Fibroblast of skin of left biceps (primary cell): ENCODE measurements around the gene CLK1.
"Not testable (repeated sequence)": the region's sequence is repeated elsewhere in the genome, so short reads cannot be mapped to it uniquely, and the experiment has no call there.

ENCODE experiments used
- DNase-seq, 2 experiments: peaks; one replicate each; pipeline ENCODE4 v3.0.0-alpha.2; 2013; ENCODE audit warnings: low read depth in 2 of 2

The CLK1 gene

GRCh38 chr2:200851398-200852248 is 12.8 kb downstream of the CLK1 start:
- DNase-seq: no peak

- no peak for DNase-seq
Observed at GRCh38 chr2:200850512-200851256, 13.8 kb downstream of the CLK1 start.

DNA sequence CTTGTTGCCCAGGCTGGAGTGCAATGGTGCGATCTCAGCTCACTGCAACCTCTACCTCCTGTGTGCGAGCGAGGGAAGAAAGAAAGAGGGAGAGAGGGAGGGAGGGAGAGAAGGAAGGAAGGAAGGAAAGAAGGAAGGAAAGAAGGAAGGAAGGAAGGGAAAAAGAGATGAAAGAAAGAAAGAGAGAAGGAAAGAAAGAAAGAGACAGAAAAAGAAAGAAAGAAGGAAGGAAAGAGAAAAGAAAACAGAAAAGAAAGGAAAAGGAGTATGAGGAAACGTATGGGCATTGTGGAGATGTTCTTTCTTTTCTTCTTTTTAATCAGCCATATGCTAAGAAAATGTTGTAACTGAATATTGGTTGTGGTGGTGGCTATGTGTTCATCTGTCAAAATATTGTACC is 16.5 kb downstream of the CLK1 start:
- DNase-seq: no peak

DNA sequence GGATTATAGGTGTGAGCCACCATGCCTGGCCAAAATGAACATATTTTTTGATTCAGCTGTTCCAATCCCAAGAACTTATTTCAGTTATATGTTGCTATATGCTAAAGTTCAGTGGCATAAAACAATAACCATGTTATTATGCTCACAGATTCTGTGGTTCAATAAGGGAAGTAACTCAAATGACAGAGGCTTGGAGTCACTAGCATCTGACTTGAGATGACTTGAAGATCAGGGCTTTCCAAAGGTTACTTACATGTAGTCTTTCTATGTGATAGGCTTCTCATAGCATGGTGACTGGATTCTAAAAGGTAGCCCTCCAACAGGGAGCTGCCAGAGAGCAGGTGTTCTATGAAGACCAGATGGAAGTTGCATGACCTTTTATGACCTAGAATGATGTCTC is 17.2 kb downstream of the CLK1 start:
- DNase-seq: no peak

DNA sequence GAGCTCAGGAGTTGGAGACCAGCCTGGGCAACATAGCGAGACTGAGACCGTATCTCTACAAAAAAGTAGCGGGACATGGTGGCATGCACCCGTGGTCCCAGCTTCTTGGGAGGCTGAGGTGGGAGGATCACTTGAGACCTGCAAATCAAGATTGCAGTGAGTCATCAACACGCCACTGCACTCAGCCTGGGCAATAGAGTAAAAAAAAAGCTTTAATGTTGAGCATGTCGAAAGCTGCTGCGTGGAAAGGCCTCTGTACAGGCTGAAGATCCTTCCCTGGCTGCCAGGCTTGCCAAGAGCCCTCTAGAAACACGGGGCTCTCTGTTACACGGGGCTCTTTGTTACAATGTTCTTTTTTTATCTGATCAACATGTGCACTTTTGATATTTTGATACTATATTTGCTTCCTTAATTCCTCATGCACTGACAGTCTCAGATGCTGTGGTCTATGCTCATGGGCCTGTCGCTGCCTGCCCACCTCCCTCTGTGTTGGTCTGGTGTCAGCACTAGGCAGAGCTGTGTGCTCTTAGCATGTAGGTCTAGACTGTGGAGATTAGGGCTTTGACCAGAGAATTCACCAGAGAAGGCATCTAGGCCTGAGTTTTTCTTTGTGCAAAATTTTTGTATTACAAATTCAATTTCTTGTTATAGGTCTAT is 18.7 kb downstream of the CLK1 start:
- DNase-seq: no peak

GRCh38 chr2:200845194-200845593 is 19.3 kb downstream of the CLK1 start:
- no peak for DNase-seq

GRCh38 chr2:200843993-200844948 is 20.2 kb downstream of the CLK1 start:
- no peak for DNase-seq

- DNase-seq: no peak
Observed at GRCh38 chr2:200839513-200839912, 24.9 kb downstream of the CLK1 start.

GRCh38 chr2:200834701-200835100 is 29.8 kb downstream of the CLK1 start:
- no peak for DNase-seq

DNA sequence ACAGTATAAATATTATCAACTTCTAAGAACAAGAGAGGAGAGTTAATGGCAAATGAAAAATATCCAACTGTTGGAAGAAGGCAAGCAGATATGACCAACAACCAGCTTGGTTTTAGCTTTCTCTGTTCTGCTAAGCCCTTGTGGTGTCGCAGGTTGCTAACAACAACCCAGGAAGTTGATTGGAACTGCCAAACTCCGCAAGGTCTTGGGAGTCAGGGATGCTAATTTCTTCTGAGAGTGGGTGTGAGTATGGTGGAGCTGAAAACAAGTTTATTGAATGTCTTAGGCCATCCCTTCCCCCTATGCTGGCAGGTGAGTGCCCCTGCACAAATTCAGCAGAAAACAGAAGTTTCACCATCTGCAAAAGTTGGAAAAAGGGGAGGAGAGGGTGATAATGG is 35.2 kb downstream of the CLK1 start:
- DNase-seq: no peak

GRCh38 chr2:200828572-200829257 is 35.7 kb downstream of the CLK1 start:
- DNase-seq: no peak

DNA sequence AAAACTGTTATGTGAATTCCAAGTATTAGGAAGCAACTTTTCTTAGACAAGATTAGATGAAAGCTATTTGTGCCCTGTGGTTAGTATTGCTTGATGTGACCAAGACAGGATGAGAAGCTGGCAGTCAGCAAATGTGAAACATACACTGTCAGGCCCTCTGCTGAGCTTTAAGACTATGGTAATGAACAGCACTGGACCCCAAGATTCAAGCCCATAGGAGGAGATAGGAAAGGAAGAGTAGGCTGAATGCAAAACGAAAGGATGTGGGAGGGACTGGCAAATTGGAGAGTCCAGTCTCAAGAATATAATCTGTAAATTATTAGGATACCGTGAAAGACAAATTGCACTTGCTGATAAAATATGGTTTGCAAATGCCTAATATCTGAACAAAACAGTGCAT is 36.4 kb downstream of the CLK1 start:
- DNase-seq: no peak

- DNase-seq: no peak
Observed at GRCh38 chr2:200821686-200822245, 42.7 kb downstream of the CLK1 start.

DNA sequence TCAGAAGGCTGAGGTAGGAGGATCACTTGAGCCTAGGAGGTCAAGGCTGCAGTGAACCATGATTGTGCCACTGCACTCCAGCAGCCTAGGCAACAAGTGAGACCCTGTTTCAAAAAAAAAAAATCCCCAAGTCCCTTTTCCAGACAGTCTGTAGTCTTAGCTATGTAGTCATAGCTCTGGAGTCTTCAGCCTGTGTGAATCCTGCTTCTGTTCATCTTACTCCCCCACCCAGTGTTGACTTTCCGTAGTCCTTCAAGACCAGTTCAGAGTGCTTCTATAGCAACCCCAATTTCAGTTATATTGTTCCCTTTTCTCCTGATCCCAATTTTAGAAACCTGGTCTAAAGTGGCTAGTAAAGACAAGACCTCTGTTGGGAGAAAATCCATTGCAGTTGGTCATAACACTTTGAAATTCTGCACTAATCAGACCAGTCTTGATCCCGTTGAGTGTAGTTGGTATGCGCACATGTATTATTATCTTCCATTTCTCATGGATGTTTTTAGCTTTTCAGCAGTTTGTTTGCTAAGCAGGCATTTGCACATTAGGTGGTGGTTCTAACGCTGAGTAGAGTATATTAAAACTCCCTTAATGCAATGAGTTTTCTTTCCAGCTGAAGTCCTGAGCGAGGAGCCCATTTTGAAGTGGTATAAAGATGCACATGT is 43.8 kb downstream of the CLK1 start:
- DNase-seq: no peak

GRCh38 chr2:200818732-200819131 is 45.7 kb downstream of the CLK1 start:
- not testable (repeated sequence) for DNase-seq

GRCh38 chr2:200814917-200815316 is 49.5 kb downstream of the CLK1 start:
- DNase-seq: no peak

GRCh38 chr2:200814276-200814815 is 50.1 kb downstream of the CLK1 start:
- DNase-seq: no peak

GRCh38 chr2:200812122-200813022 is 52.1 kb downstream of the CLK1 start:
- peak in 1 of 2 experiments; percentile 18 for DNase-seq
